Measurements from ENCODE around the gene AKAP1.

GRCh38 chr17:57113656-57114055 is 28.6 kb downstream of the AKAP1 start:
- TF ChIP-seq USF2 (CRISPR knock-in tag; IDR thresholded peaks at IDR 0.05) (no peak), ZKSCAN1 (IDR thresholded peaks at IDR 0.05; ENCODE audit: low read depth, low read length) (no peak), ZC3H8 (IDR thresholded peaks at IDR 0.05) (no peak), THRA (IDR thresholded peaks at IDR 0.05) (no peak), TCF7L2 (IDR thresholded peaks at IDR 0.05; ENCODE audit: low read depth, low read length) (no peak), REST (IDR thresholded peaks at IDR 0.05; ENCODE audit: borderline replicate concordance) (no peak), REST (CRISPR knock-in tag; IDR thresholded peaks at IDR 0.05; ENCODE audit: low read depth) (no peak), TAF9B (IDR thresholded peaks at IDR 0.05; ENCODE audit: partially characterized antibody) (no peak), EP300 (IDR thresholded peaks at IDR 0.05; ENCODE audit: low read length) (no peak), PHF21A (IDR thresholded peaks at IDR 0.05; ENCODE audit: borderline replicate concordance, low read depth) (no peak), SMC3 (conservative IDR thresholded peaks at IDR 0.05; ENCODE audit: insufficient read depth, low read depth, low read length) (no peak)

Measured in K562 (cell line).